Measurements from ENCODE around the gene PARD3B.

DNA sequence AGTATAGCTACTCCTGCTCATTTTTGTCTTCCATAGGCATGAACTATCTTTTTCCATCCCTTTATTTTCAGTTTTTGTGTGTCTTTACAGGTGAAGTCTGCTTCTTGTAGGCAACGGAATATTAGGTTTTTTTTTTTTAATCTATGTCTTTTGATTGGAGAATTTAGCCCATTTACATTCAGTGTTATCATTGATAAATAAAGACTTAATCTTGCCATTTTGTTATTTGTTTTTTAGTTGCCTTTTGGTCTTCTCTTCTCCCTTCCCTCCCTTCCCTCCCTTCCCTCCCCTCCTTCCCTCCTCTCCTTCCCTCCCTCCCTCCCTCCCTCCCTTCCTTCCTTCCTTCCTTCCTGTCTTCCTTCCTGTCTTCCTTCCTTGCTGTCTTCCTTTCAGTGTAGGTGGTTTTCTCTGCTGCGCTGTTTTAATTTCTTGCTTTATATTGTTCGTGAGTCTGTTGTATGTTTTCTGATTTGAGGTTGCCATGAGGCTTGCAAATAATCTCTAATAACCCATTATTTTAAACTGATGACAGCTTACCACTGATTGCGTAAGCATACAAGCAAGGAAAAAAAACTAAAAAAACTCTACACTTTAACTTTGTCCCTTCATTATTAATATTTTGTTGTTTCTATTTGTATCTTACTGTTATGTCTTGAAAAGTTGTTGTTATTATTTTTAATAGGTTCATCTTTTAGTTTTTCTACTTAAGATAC, 353.8 kb downstream of the PARD3B start:
- TF ChIP-seq GATA2 (IDR thresholded peaks at IDR 0.05; ENCODE audit: low read depth, low read length) (no peak), GATA3 (IDR thresholded peaks at IDR 0.05; ENCODE audit: low read depth, low read length) (no peak)

All from SH-SY5Y (cell line).